ENCODE measurements around the gene RILPL2. TPM values are rescaled to one million over a fixed set of nuclear protein-coding genes. Genes with fewer than 3 reads are reported as not detected.
"Not testable (repeated sequence)": the region's sequence is repeated elsewhere in the genome, so short reads cannot be mapped to it uniquely, and the experiment has no call there.

Gene RILPL2
- total and polyA plus RNA-seq, 4 donors: 1.8 to 2.1 (median 2.0) TPM

- Histone ChIP-seq H3K4me3 (ENCODE audit: low read depth in 1 of 3, low read length in 3 of 3) (no peak overlapping the region), H3K36me3 (ENCODE audit: control insufficient read depth in 4 of 4, insufficient read depth in 3 of 4, low read depth in 1 of 4, low read length in 3 of 4) (no peaks in the 10 kb centered on the region), H3K27me3 (ENCODE audit: control insufficient read depth in 4 of 4, insufficient read depth in 4 of 4, low read length in 3 of 4) (no peaks in the 10 kb centered on the region), H3K27ac (ENCODE audit: low read depth in 1 of 2, low read length in 2 of 2) (no peak overlapping the region), H3K4me1 (ENCODE audit: control insufficient read depth in 4 of 4, insufficient read depth in 4 of 4, low read length in 3 of 4) (no peaks in the 10 kb centered on the region), H3K9ac (ENCODE audit: low read depth in 1 of 2, low read length in 2 of 2) (no peak overlapping the region), H3K9me3 (ENCODE audit: control insufficient read depth in 4 of 4, low read length in 3 of 4) (no peaks in the 10 kb centered on the region)
- no peak for DNase-seq (ENCODE audit: low spot score)
- whole genome bisulfite sequencing: 70% methylated on average over 3 of the region's 3 CpGs
- no peak for TF ChIP-seq FOXA2 (IDR thresholded peaks at IDR 0.05)
- TF ChIP-seq NR2F2 (IDR thresholded peaks at IDR 0.05): no peak
These were observed 16.7 kb upstream of the RILPL2 start for GRCh38 chr12:123453165-123453564.

DNA sequence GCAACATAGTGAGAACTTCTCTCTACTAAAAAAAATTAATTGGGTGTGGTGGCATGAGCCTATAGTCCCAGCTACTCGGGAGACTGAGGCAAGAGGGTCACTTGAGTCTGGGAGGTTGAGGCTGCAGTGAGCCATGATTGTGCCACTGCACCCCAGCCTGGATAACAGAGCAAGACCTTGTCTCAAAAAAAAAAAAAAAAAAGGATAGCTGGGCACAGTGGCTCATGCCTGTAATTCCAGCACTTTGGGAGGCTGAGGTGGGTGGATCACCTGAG lies 15.7 kb upstream of the RILPL2 start:
- not testable (repeated sequence) for DNase-seq (ENCODE audit: low spot score); H3K4me1 ChIP-seq (ENCODE audit: control insufficient read depth in 4 of 4, insufficient read depth in 4 of 4, low read length in 3 of 4); H3K4me3 ChIP-seq (ENCODE audit: low read depth in 1 of 3, low read length in 3 of 3); H3K9ac ChIP-seq (ENCODE audit: low read depth in 1 of 2, low read length in 2 of 2); H3K27ac ChIP-seq (ENCODE audit: low read depth in 1 of 2, low read length in 2 of 2); H3K9me3 ChIP-seq (ENCODE audit: control insufficient read depth in 4 of 4, low read length in 3 of 4); H3K27me3 ChIP-seq (ENCODE audit: control insufficient read depth in 4 of 4, insufficient read depth in 4 of 4, low read length in 3 of 4); H3K36me3 ChIP-seq (ENCODE audit: control insufficient read depth in 4 of 4, insufficient read depth in 3 of 4, low read depth in 1 of 4, low read length in 3 of 4)
- 5% methylated on average over 1 of the region's 1 CpG for WGBS

GRCh38 chr12:123450636-123451035 lies 14.2 kb upstream of the RILPL2 start:
- H3K27me3 ChIP-seq (ENCODE audit: control insufficient read depth in 4 of 4, insufficient read depth in 4 of 4, low read length in 3 of 4): no peaks in the 10 kb centered on the region
- no peak for DNase-seq (ENCODE audit: low spot score)
- 88% methylated on average over 9 of the region's 9 CpGs for WGBS
- no peak for TF ChIP-seq FOXA2 (IDR thresholded peaks at IDR 0.05)
- no peak for TF ChIP-seq JUND (IDR thresholded peaks at IDR 0.05)
- TF ChIP-seq MAX (IDR thresholded peaks at IDR 0.05): no peak
- TF ChIP-seq YY1 (IDR thresholded peaks at IDR 0.05): no peak
- no peaks in the 10 kb centered on the region for H3K9me3 ChIP-seq (ENCODE audit: control insufficient read depth in 4 of 4, low read length in 3 of 4)
- no peak overlapping the region for H3K4me3 ChIP-seq (ENCODE audit: low read depth in 1 of 3, low read length in 3 of 3)
- H3K9ac ChIP-seq (ENCODE audit: low read depth in 1 of 2, low read length in 2 of 2): no peak overlapping the region
- no peaks in the 10 kb centered on the region for H3K4me1 ChIP-seq (ENCODE audit: control insufficient read depth in 4 of 4, insufficient read depth in 4 of 4, low read length in 3 of 4)
- H3K36me3 ChIP-seq (ENCODE audit: control insufficient read depth in 4 of 4, insufficient read depth in 3 of 4, low read depth in 1 of 4, low read length in 3 of 4): no peaks in the 10 kb centered on the region
- H3K27ac ChIP-seq (ENCODE audit: low read depth in 1 of 2, low read length in 2 of 2): no peak overlapping the region

DNA sequence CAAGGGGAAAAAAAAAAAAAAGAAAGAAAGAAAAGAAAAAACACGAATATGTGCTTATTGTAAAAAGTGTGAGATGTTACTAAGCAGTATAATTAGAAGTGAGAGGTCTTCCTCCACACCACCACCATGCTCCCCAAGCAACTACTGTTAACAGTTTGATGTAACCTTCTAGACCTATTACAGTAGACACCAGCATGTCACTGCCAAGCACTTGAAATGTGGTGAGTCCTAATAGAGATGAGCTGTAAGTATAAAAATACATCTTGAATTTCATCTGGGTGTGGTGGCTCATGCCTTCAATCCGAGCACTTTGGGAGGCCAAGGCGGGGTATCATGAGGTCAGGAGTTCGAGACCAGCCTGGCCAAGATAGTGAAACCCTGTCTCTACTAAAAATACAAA lies 13.4 kb upstream of the RILPL2 start:
- no peak for DNase-seq (ENCODE audit: low spot score)
- H3K9me3 ChIP-seq (ENCODE audit: control insufficient read depth in 4 of 4, low read length in 3 of 4): no peaks in the 10 kb centered on the region
- no peak overlapping the region for H3K4me3 ChIP-seq (ENCODE audit: low read depth in 1 of 3, low read length in 3 of 3)
- H3K27ac ChIP-seq (ENCODE audit: low read depth in 1 of 2, low read length in 2 of 2): no peak overlapping the region
- no peak overlapping the region for H3K9ac ChIP-seq (ENCODE audit: low read depth in 1 of 2, low read length in 2 of 2)
- no peaks in the 10 kb centered on the region for H3K27me3 ChIP-seq (ENCODE audit: control insufficient read depth in 4 of 4, insufficient read depth in 4 of 4, low read length in 3 of 4)
- H3K36me3 ChIP-seq (ENCODE audit: control insufficient read depth in 4 of 4, insufficient read depth in 3 of 4, low read depth in 1 of 4, low read length in 3 of 4): no peaks in the 10 kb centered on the region
- WGBS: 89% methylated on average over 4 of the region's 4 CpGs
- no peaks in the 10 kb centered on the region for H3K4me1 ChIP-seq (ENCODE audit: control insufficient read depth in 4 of 4, insufficient read depth in 4 of 4, low read length in 3 of 4)
- TF ChIP-seq RAD21 (IDR thresholded peaks at IDR 0.05) (no peak), FOXA1 (IDR thresholded peaks at IDR 0.05) (no peak), SP1 (IDR thresholded peaks at IDR 0.05) (no peak), EGR1 (IDR thresholded peaks at IDR 0.05; ENCODE audit: low read depth in 2 of 2) (no peak), RXRA (IDR thresholded peaks at IDR 0.05) (no peak), HNF4A (conservative IDR thresholded peaks at IDR 0.05) (no peak), NR2F2 (IDR thresholded peaks at IDR 0.05) (no peak), ZBTB33 (IDR thresholded peaks at IDR 0.05) (no peak), GABPA (IDR thresholded peaks at IDR 0.05 in 1 of 2, conservative IDR thresholded peaks at IDR 0.05 in 1 of 2) (no peak), YY1 (IDR thresholded peaks at IDR 0.05) (no peak), TAF1 (conservative IDR thresholded peaks at IDR 0.05) (no peak), ATF3 (IDR thresholded peaks at IDR 0.05) (no peak), JUND (IDR thresholded peaks at IDR 0.05) (no peak), FOXA2 (IDR thresholded peaks at IDR 0.05) (no peak), REST (IDR thresholded peaks at IDR 0.05) (no peak), HNF4G (IDR thresholded peaks at IDR 0.05) (no peak), MAX (IDR thresholded peaks at IDR 0.05) (no peak)
- TF ChIP-seq, protein P1, sequence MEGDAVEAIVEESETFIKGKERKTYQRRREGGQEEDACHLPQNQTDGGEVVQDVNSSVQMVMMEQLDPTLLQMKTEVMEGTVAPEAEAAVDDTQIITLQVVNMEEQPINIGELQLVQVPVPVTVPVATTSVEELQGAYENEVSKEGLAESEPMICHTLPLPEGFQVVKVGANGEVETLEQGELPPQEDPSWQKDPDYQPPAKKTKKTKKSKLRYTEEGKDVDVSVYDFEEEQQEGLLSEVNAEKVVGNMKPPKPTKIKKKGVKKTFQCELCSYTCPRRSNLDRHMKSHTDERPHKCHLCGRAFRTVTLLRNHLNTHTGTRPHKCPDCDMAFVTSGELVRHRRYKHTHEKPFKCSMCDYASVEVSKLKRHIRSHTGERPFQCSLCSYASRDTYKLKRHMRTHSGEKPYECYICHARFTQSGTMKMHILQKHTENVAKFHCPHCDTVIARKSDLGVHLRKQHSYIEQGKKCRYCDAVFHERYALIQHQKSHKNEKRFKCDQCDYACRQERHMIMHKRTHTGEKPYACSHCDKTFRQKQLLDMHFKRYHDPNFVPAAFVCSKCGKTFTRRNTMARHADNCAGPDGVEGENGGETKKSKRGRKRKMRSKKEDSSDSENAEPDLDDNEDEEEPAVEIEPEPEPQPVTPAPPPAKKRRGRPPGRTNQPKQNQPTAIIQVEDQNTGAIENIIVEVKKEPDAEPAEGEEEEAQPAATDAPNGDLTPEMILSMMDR (IDR thresholded peaks at IDR 0.05; ENCODE audit: low read depth, low read length, missing input control): no peak
